GM12801 (cell line): ENCODE data around the gene CDH12.

ENCODE experiments used
- CTCF ChIP-seq: IDR thresholded peaks from one replicate; pipeline ENCODE4 v1.5.1; 2011; ENCODE audit warnings: control low read depth; ENCODE audit not compliant: insufficient read length; ENCODE audit errors: extremely low read depth

The CDH12 gene

GRCh38 chr5:22852807-22853660 is at the start of gene CDH12:
TSS of gene CDH12 (minus strand) at chr5:22853344.
- no peak for TF ChIP-seq CTCF

GRCh38 chr5:22901885-22902284 is 48.7 kb upstream of the CDH12 start:
- TF ChIP-seq CTCF, result no peak

GRCh38 chr5:22900801-22901310 is 47.7 kb upstream of the CDH12 start:
- no peak for TF ChIP-seq CTCF

- no peak for TF ChIP-seq CTCF
Observed at GRCh38 chr5:22899341-22899740, 46.2 kb upstream of the CDH12 start.

GRCh38 chr5:22896152-22896551 is 43.0 kb upstream of the CDH12 start:
- no peak for TF ChIP-seq CTCF

- TF ChIP-seq CTCF, result no peak
Observed at GRCh38 chr5:22892441-22892840, 39.3 kb upstream of the CDH12 start.

- no peak for TF ChIP-seq CTCF
Observed at GRCh38 chr5:22889720-22890119, 36.6 kb upstream of the CDH12 start.
